ENCODE results near the gene THPO. TPM values are rescaled to one million over a fixed set of nuclear protein-coding genes. Genes with fewer than 3 reads are reported as not detected.

Gene THPO
- total and polyA plus RNA-seq, 4 donors = 3.9 to 14.4 (median 8.9) TPM

- Histone ChIP-seq H3K4me3 (ENCODE audit: low read depth in 1 of 3, low read length in 3 of 3) (no peak overlapping the region), H3K9ac (ENCODE audit: low read depth in 1 of 2, low read length in 2 of 2) (no peak overlapping the region), H3K36me3 (ENCODE audit: control insufficient read depth in 4 of 4, insufficient read depth in 3 of 4, low read depth in 1 of 4, low read length in 3 of 4) (peaks cover 2 to 6% (median 4%) of the 10 kb centered on the region in 4 donors), H3K27me3 (ENCODE audit: control insufficient read depth in 4 of 4, insufficient read depth in 4 of 4, low read length in 3 of 4) (no peaks in the 10 kb centered on the region), H3K4me1 (ENCODE audit: control insufficient read depth in 4 of 4, insufficient read depth in 4 of 4, low read length in 3 of 4) (peaks cover 8 to 14% (median 13%) of the 10 kb centered on the region in 4 donors), H3K9me3 (ENCODE audit: control insufficient read depth in 4 of 4, low read length in 3 of 4) (no peaks in the 10 kb centered on the region), H3K27ac (ENCODE audit: low read depth in 1 of 2, low read length in 2 of 2) (no peak overlapping the region)
- WGBS = 96% methylated on average over 4 of the region's 4 CpGs
- no peak for TF ChIP-seq CTCF (IDR thresholded peaks at IDR 0.05; ENCODE audit: low read depth, low read length, missing input control)
- no peak for TF ChIP-seq RAD21 (IDR thresholded peaks at IDR 0.05)
- no peak for TF ChIP-seq RXRA (IDR thresholded peaks at IDR 0.05)
- TF ChIP-seq YY1 (IDR thresholded peaks at IDR 0.05) = no peak
- no peak for DNase-seq (ENCODE audit: low spot score)
These were observed 30.0 kb downstream of the THPO start for GRCh38 chr3:184348057-184348382.

GRCh38 chr3:184347321-184348056 lies 30.5 kb downstream of the THPO start:
- 82% methylated on average over 12 of the region's 12 CpGs for WGBS
- no peaks in the 10 kb centered on the region for H3K9me3 ChIP-seq (ENCODE audit: control insufficient read depth in 4 of 4, low read length in 3 of 4)
- H3K4me3 ChIP-seq (ENCODE audit: low read depth in 1 of 3, low read length in 3 of 3) = no peak overlapping the region
- H3K4me1 ChIP-seq (ENCODE audit: control insufficient read depth in 4 of 4, insufficient read depth in 4 of 4, low read length in 3 of 4) = peaks cover 7 to 13% (median 12%) of the 10 kb centered on the region in 4 donors
- no peak for TF ChIP-seq ATF3 (IDR thresholded peaks at IDR 0.05)
- TF ChIP-seq HNF4A (conservative IDR thresholded peaks at IDR 0.05) = no peak
- H3K9ac ChIP-seq (ENCODE audit: low read depth in 1 of 2, low read length in 2 of 2) = no peak overlapping the region
- peaks cover 2 to 10% (median 5%) of the 10 kb centered on the region in 4 donors for H3K36me3 ChIP-seq (ENCODE audit: control insufficient read depth in 4 of 4, insufficient read depth in 3 of 4, low read depth in 1 of 4, low read length in 3 of 4)
- no peak for DNase-seq (ENCODE audit: low spot score)
- no peaks in the 10 kb centered on the region for H3K27me3 ChIP-seq (ENCODE audit: control insufficient read depth in 4 of 4, insufficient read depth in 4 of 4, low read length in 3 of 4)
- H3K27ac ChIP-seq (ENCODE audit: low read depth in 1 of 2, low read length in 2 of 2) = no peak overlapping the region

GRCh38 chr3:184346480-184347190 lies 31.4 kb downstream of the THPO start:
- no peaks in the 10 kb centered on the region for H3K27me3 ChIP-seq (ENCODE audit: control insufficient read depth in 4 of 4, insufficient read depth in 4 of 4, low read length in 3 of 4)
- H3K4me3 ChIP-seq (ENCODE audit: low read depth in 1 of 3, low read length in 3 of 3) = no peak overlapping the region
- peaks cover 2 to 16% (median 5%) of the 10 kb centered on the region in 4 donors for H3K36me3 ChIP-seq (ENCODE audit: control insufficient read depth in 4 of 4, insufficient read depth in 3 of 4, low read depth in 1 of 4, low read length in 3 of 4)
- no peak overlapping the region for H3K9ac ChIP-seq (ENCODE audit: low read depth in 1 of 2, low read length in 2 of 2)
- no peaks in the 10 kb centered on the region for H3K9me3 ChIP-seq (ENCODE audit: control insufficient read depth in 4 of 4, low read length in 3 of 4)
- peaks cover 2 to 5% (median 4%) of the 10 kb centered on the region in 4 donors for H3K4me1 ChIP-seq (ENCODE audit: control insufficient read depth in 4 of 4, insufficient read depth in 4 of 4, low read length in 3 of 4)
- H3K27ac ChIP-seq (ENCODE audit: low read depth in 1 of 2, low read length in 2 of 2) = no peak overlapping the region
- 96% methylated on average over 20 of the region's 20 CpGs for WGBS
- no peak for DNase-seq (ENCODE audit: low spot score)
- TF ChIP-seq HNF4G (IDR thresholded peaks at IDR 0.05) (no peak), GABPA (IDR thresholded peaks at IDR 0.05 in 1 of 2, conservative IDR thresholded peaks at IDR 0.05 in 1 of 2) (no peak), FOXA1 (IDR thresholded peaks at IDR 0.05) (no peak), FOXA2 (IDR thresholded peaks at IDR 0.05) (no peak), CTCF (IDR thresholded peaks at IDR 0.05; ENCODE audit: low read depth, low read length, missing input control) (no peak), SP1 (IDR thresholded peaks at IDR 0.05) (no peak), RAD21 (IDR thresholded peaks at IDR 0.05) (no peak), NR2F2 (IDR thresholded peaks at IDR 0.05) (no peak), MAX (IDR thresholded peaks at IDR 0.05) (no peak), YY1 (IDR thresholded peaks at IDR 0.05) (no peak), TAF1 (conservative IDR thresholded peaks at IDR 0.05) (no peak), HNF4A (conservative IDR thresholded peaks at IDR 0.05) (no peak), RXRA (IDR thresholded peaks at IDR 0.05) (no peak), ATF3 (IDR thresholded peaks at IDR 0.05) (no peak), ZBTB33 (IDR thresholded peaks at IDR 0.05) (no peak)

All from liver (tissue), 9 donors.